ENCODE data around the gene ZNF326.
A peak's percentile ranks its signal among the peaks of the same experiment; 100 is the strongest.
"Not testable (repeated sequence)": the region's sequence is repeated elsewhere in the genome, so short reads cannot be mapped to it uniquely, and the experiment has no call there.

ZNF326 gene

GRCh38 chr1:89980605-89981004 is 14.3 kb upstream of the ZNF326 start:
- Histone ChIP-seq H3K9me3 (ENCODE audit: severe bottlenecking) (no peaks in the 10 kb centered on the region), H3K4me3 (ENCODE audit: low read depth, low read length) (no peak overlapping the region), H3K27me3 (ENCODE audit: insufficient read depth, low read depth, severe bottlenecking) (no peaks in the 10 kb centered on the region), H3K36me3 (no peaks in the 10 kb centered on the region), H3K27ac (no peak overlapping the region)
- no peak for DNase-seq
- no peak for TF ChIP-seq CTCF (IDR thresholded peaks at IDR 0.05; ENCODE audit: low read depth, low read length)

GRCh38 chr1:89982846-89983245 is 12.1 kb upstream of the ZNF326 start:
- DNase-seq; H3K4me3 ChIP-seq (ENCODE audit: low read depth, low read length); H3K27ac ChIP-seq; H3K36me3 ChIP-seq; H3K27me3 ChIP-seq (ENCODE audit: insufficient read depth, low read depth, severe bottlenecking); H3K9me3 ChIP-seq (ENCODE audit: severe bottlenecking): not testable (repeated sequence)

- not testable (repeated sequence) for H3K9me3 ChIP-seq (ENCODE audit: severe bottlenecking); DNase-seq; H3K4me3 ChIP-seq (ENCODE audit: low read depth, low read length); H3K27me3 ChIP-seq (ENCODE audit: insufficient read depth, low read depth, severe bottlenecking); H3K27ac ChIP-seq; H3K36me3 ChIP-seq
These were observed 10.3 kb upstream of the ZNF326 start for GRCh38 chr1:89984564-89985116.

- DNase-seq = no peak
- Histone ChIP-seq H3K27ac (no peak overlapping the region), H3K4me3 (ENCODE audit: low read depth, low read length) (no peak overlapping the region), H3K36me3 (no peaks in the 10 kb centered on the region), H3K9me3 (ENCODE audit: severe bottlenecking) (no peaks in the 10 kb centered on the region), H3K27me3 (ENCODE audit: insufficient read depth, low read depth, severe bottlenecking) (no peaks in the 10 kb centered on the region)
- no peak for TF ChIP-seq CTCF (IDR thresholded peaks at IDR 0.05; ENCODE audit: low read depth, low read length)
These were observed 8.9 kb upstream of the ZNF326 start for GRCh38 chr1:89986020-89986419.

GRCh38 chr1:89987159-89987819 is 7.6 kb upstream of the ZNF326 start:
- H3K9me3 ChIP-seq (ENCODE audit: severe bottlenecking) = no peaks in the 10 kb centered on the region
- no peaks in the 10 kb centered on the region for H3K36me3 ChIP-seq
- H3K27ac ChIP-seq = no peak overlapping the region
- TF ChIP-seq CTCF (IDR thresholded peaks at IDR 0.05; ENCODE audit: low read depth, low read length) = peak; percentile 77
- peak; percentile 49 for DNase-seq
- no peak overlapping the region for H3K4me3 ChIP-seq (ENCODE audit: low read depth, low read length)
- H3K27me3 ChIP-seq (ENCODE audit: insufficient read depth, low read depth, severe bottlenecking) = no peaks in the 10 kb centered on the region

- TF ChIP-seq CTCF (IDR thresholded peaks at IDR 0.05; ENCODE audit: low read depth, low read length) = no peak
These were observed 5.8 kb upstream of the ZNF326 start for GRCh38 chr1:89989099-89989498.

GRCh38 chr1:89989799-89990198 is 5.1 kb upstream of the ZNF326 start:
- TF ChIP-seq CTCF (IDR thresholded peaks at IDR 0.05; ENCODE audit: low read depth, low read length) = no peak
- Histone ChIP-seq H3K27ac (peak overlapping the region; percentile 56), H3K9me3 (ENCODE audit: severe bottlenecking) (no peaks in the 10 kb centered on the region), H3K4me3 (ENCODE audit: low read depth, low read length) (no peak overlapping the region), H3K36me3 (no peaks in the 10 kb centered on the region), H3K27me3 (ENCODE audit: insufficient read depth, low read depth, severe bottlenecking) (no peaks in the 10 kb centered on the region)
- peak; percentile 46 for DNase-seq

More at GRCh38 chr1:89989099-89989498, 5.8 kb upstream of the ZNF326 start:
- Histone ChIP-seq H3K4me3 (ENCODE audit: low read depth, low read length) (no peak overlapping the region), H3K27me3 (ENCODE audit: insufficient read depth, low read depth, severe bottlenecking) (no peaks in the 10 kb centered on the region), H3K36me3 (no peaks in the 10 kb centered on the region), H3K27ac (no peak overlapping the region; the same call in 1 of the 2 replicates), H3K9me3 (ENCODE audit: severe bottlenecking) (no peaks in the 10 kb centered on the region)
- no peak for DNase-seq
